ENCODE data around the gene CDHR2.

GRCh38 chr5:176625512-176625911, 76.4 kb downstream of the CDHR2 start:
- TF ChIP-seq EZH2 (IDR thresholded peaks at IDR 0.05; ENCODE audit: insufficient read depth, poor library complexity, severe bottlenecking): no peak
- TF ChIP-seq EZH2phosphoT487 (IDR thresholded peaks at IDR 0.05; ENCODE audit: insufficient read depth, low read depth): no peak
